HUES64 (cell line): ENCODE measurements around the gene EGFR.

Experiments used
- H3K27ac ChIP-seq: 2 replicates; pipeline ENCODE4 v1.7.0; 2013; ENCODE audit warnings: low read depth, low read length, inconsistent platforms
- H3K27me3 ChIP-seq: 2 replicates; pipeline ENCODE4 v1.6.1; 2013; ENCODE audit warnings: mild to moderate bottlenecking, low read length; ENCODE audit not compliant: insufficient read depth
- H3K36me3 ChIP-seq: 2 replicates; pipeline ENCODE4 v1.6.1; 2013; ENCODE audit warnings: mild to moderate bottlenecking, low read length; ENCODE audit not compliant: insufficient read depth
- H3K4me1 ChIP-seq: 2 replicates; pipeline ENCODE4 v1.6.1; 2013; ENCODE audit warnings: mild to moderate bottlenecking, low read length, moderate library complexity; ENCODE audit not compliant: insufficient read depth
- H3K4me3 ChIP-seq: 2 replicates; pipeline ENCODE4 v1.5.1; 2013; ENCODE audit warnings: mild to moderate bottlenecking, low read length, moderate library complexity
- H3K9ac ChIP-seq: 2 replicates; pipeline ENCODE4 v1.6.1; 2013; ENCODE audit warnings: mild to moderate bottlenecking, low read depth, low read length
- H3K9me3 ChIP-seq: 2 replicates; pipeline ENCODE4 v1.6.1; 2013; ENCODE audit warnings: low read depth, low read length; ENCODE audit not compliant: insufficient read depth
- WGBS: fragments of 150-250, 120-280 bp; methylation state at CpG from one replicate; pipeline ENCODE4 v1.1.7; 2013; ENCODE audit warnings: missing lambda C conversion rate; 5-methylcytosine and 5-hydroxymethylcytosine counted together

Gene EGFR

DNA sequence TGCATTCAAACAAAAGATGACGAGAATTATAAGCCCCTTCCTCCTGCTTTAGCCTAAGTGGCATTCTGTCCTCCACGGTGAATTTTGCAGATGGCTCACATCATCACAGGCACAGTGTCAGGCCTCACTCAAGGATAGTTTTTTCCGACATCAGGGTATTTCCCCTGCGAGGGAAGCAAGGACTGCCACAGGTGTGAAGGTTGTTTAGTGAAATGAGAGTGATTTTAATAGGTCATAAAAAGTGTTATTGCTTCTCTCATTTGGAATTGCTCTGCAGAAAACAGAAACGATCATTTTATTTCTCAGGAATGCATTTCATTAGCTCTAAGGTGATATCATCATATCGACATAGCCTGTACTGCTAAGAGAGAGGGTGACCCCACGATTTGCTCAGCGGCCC, 217.7 kb downstream of the EGFR start:
- H3K27me3 ChIP-seq = no peaks in the 10 kb centered on the region
- H3K4me3 ChIP-seq = no peak overlapping the region
- H3K27ac ChIP-seq = no peak overlapping the region
- H3K9ac ChIP-seq = no peak overlapping the region
- 92% methylated on average over 8 of the region's 8 CpGs for WGBS
- H3K9me3 ChIP-seq = no peaks in the 10 kb centered on the region
- H3K4me1 ChIP-seq = peaks cover 6% of the 10 kb centered on the region; the same call in 1 of the 2 replicates
- H3K36me3 ChIP-seq = no peaks in the 10 kb centered on the region

DNA sequence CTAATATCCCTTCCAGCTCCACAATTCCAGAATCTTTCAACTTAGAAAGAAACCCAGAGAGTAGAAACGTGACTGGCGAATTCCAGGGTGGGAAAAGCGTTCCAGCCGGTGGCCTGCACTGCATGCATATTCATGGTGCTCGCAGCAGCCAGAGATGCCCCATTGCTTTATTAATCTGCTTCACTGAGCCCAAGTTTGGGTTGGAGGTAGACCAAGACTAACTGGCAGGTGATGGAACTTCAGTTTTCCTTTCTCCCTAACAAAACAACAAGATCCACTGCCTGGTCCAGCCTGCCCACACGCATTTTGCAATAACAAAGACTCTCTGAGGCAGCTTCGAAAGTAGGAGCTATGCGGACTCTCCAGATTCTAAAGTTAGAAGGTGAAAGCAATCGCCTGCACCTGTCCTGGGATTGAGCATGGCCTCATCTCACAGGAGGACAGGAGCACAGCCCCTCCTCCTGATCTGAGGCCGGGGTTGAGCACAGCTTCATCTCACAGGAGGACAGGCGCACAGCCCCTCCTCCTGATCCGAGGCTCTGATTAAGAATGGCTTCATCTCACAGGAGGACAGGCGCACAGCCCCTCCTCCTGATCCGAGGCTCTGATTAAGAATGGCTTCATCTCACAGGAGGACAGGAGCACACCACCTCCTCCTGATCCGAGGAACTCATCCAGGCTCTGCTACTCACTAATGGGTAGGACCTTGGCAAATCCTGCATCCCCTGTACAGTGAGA, 218.5 kb downstream of the EGFR start:
- Histone ChIP-seq H3K27ac (no peak overlapping the region), H3K27me3 (no peaks in the 10 kb centered on the region), H3K4me1 (peaks cover 6% of the 10 kb centered on the region; the same call in 1 of the 2 replicates), H3K9ac (no peak overlapping the region), H3K9me3 (no peaks in the 10 kb centered on the region), H3K4me3 (no peak overlapping the region), H3K36me3 (no peaks in the 10 kb centered on the region)
- 78% methylated on average over 15 of the region's 15 CpGs for WGBS

DNA sequence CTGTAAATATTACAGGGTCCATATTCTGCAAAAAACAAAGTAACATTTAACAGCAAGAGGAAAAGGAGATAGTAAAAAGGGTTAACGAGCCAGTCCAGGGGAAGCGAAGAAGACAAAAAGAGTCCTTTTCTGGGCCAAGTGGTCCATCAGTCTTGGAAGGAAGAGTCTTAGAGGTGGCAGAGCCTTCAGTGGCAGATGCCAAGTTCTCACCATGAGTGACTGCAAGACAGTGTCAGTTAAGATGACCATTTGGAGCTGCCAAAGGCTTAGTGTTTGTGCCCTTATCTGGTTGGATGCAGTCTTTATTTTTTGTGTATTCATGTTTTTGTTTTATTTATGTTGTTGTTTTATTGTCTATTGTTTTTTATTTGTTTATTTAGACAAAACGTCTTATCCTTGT, 220.6 kb downstream of the EGFR start:
- H3K27me3 ChIP-seq = no peaks in the 10 kb centered on the region
- no peak overlapping the region for H3K27ac ChIP-seq
- H3K4me3 ChIP-seq = no peak overlapping the region
- H3K9me3 ChIP-seq = no peaks in the 10 kb centered on the region
- H3K9ac ChIP-seq = no peak overlapping the region
- peaks cover 6% of the 10 kb centered on the region; the same call in 1 of the 2 replicates for H3K4me1 ChIP-seq
- no peaks in the 10 kb centered on the region for H3K36me3 ChIP-seq
- WGBS = 94% methylated on average over 3 of the region's 3 CpGs

DNA sequence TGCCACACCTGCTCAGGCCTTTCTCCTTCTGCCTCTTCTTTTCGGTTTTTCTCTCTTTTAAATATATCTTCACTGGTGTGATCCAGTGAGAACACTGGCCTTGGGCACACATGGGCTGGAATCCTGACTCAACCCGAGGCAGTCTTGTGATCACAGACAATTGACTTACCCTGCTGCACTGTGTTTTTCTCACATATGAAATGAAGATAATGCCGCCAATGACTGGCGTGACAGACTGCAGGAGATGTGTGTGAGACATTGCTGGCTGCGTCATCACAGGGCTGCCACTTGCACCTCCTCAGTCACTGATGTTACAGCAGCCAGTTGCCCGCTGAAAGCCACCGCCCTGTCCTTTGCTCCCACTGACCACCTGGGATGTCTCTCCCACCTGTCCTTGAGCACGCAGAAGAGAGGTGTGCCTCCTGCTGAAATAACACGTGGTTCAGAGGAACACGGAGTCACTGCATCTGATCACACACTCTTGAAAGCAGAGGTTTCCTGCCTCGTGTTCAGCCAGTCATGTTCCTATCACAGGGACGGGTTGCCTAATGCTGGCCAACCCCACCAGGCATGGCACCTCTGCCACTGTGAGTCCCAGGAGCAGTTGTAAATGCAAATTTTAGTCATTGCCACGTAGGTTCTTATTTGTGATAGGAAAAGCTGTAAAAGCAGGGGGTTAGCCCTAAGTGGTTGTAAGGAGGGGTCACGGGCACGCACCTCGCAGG, 221.8 kb downstream of the EGFR start:
- peaks cover 6% of the 10 kb centered on the region; the same call in 1 of the 2 replicates for H3K4me1 ChIP-seq
- no peak overlapping the region for H3K4me3 ChIP-seq
- H3K9ac ChIP-seq = no peak overlapping the region
- no peaks in the 10 kb centered on the region for H3K27me3 ChIP-seq
- no peaks in the 10 kb centered on the region for H3K9me3 ChIP-seq
- no peak overlapping the region for H3K27ac ChIP-seq
- WGBS = 95% methylated on average over 16 of the region's 16 CpGs
- no peaks in the 10 kb centered on the region for H3K36me3 ChIP-seq

DNA sequence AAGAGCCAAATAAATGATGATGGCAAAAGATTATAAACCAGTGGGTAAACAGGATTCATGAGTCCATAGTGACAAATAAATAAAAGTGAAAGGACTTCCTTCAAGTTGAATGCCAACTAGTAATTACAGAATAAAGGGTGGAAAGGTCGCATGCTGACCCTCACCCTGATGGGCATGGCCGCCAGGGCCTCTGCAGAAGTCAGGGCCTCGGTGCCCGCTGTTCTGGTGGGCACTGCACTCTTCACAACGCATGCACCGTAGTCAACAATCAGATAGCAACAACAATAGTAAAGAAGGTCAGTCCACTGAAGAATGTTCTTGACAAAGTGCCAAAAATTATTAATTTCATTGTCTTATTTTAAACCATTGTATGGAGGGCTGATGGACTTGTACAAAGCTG, 223.1 kb downstream of the EGFR start:
- no peaks in the 10 kb centered on the region for H3K27me3 ChIP-seq
- no peak overlapping the region for H3K9ac ChIP-seq
- H3K36me3 ChIP-seq = no peaks in the 10 kb centered on the region
- H3K9me3 ChIP-seq = no peaks in the 10 kb centered on the region
- no peak overlapping the region for H3K4me3 ChIP-seq
- H3K27ac ChIP-seq = no peak overlapping the region
- peaks cover 4% of the 10 kb centered on the region; the same call in 1 of the 2 replicates for H3K4me1 ChIP-seq
- 95% methylated on average over 6 of the region's 6 CpGs for WGBS

DNA sequence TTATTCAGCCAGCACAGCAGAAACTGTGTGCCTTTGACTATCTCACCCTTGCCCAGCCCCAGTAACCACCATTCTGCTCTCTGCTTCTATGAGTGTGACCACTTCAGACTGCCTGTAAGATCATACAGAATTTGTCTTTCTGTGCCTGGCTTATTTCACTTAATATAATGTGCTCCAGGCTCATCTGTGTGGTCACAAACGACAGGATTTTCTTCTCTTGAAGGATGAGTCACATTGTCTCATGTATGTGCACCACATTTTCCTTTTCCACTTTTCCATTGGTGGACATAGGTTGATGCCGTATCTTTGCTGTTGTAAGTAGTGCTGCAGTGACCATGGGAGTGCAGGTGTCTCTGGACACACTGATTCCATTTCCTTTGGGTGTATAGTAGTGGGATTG, 223.8 kb downstream of the EGFR start:
- H3K9ac ChIP-seq = no peak overlapping the region
- no peaks in the 10 kb centered on the region for H3K9me3 ChIP-seq
- no peak overlapping the region for H3K27ac ChIP-seq
- H3K27me3 ChIP-seq = no peaks in the 10 kb centered on the region
- H3K4me1 ChIP-seq = no peaks in the 10 kb centered on the region
- no peak overlapping the region for H3K4me3 ChIP-seq
- WGBS = 85% methylated on average over 2 of the region's 2 CpGs
- H3K36me3 ChIP-seq = no peaks in the 10 kb centered on the region

DNA sequence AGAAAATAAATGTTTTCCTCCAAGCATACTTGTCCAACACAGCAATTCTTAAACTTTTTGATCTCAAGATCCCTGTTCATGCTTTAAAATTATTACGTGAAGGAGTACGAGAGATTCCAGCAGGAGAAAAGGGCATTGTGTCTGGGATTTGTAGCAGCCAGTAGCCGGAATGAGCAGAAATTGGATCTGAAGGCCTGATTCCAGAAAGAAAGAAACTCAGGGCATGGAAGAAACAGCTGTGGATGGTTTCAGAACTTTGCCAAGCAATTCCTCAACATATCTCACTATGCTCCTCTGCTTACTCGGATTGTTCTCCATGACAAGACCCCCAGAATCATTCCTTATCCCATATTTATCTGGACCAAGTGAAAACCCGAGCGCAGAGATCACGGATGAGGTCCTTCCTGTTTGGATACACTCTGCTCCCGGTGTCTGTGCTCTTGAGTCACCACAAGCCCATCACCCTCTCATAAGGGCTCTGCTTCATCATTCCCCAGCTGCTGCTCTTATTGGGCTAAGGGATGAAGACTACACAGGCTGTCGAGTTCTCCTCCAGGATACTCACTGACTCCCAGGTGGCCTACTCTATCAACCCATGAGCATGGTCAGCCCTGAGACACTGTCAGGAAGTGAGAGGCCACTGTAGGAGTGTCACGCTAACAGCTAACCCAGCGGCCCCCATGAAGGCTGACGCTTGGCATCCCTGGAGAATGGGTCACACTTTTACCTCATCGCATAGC, 225.4 kb downstream of the EGFR start:
- Histone ChIP-seq H3K36me3 (no peaks in the 10 kb centered on the region), H3K4me3 (no peak overlapping the region), H3K9me3 (no peaks in the 10 kb centered on the region), H3K9ac (no peak overlapping the region), H3K4me1 (no peaks in the 10 kb centered on the region), H3K27ac (no peak overlapping the region), H3K27me3 (no peaks in the 10 kb centered on the region)
- 94% methylated on average over 13 of the region's 13 CpGs for WGBS

DNA sequence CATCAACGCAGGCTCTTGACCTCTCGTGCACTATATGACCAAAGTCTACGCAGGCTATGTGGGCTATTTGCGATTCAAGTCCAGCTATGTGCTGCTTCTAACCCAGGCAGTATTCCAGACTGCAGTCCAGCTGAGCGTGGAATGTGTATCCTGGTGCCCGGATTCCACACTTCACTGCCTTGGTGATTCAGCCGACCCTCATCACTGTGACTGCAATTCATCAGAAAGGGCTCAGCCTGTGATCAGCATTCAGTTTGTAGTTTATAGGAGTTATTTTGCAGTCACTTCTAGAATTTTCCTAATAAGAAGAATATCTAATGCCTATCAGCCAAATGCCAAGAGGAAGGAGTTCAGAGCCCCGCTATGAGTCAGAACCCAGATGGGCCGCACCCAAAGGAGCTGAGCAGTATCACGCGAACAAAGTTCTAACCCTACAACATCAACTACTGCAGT, 226.5 kb downstream of the EGFR start:
- Histone ChIP-seq H3K4me3 (no peak overlapping the region), H3K36me3 (no peaks in the 10 kb centered on the region), H3K27me3 (no peaks in the 10 kb centered on the region), H3K9ac (no peak overlapping the region), H3K4me1 (no peaks in the 10 kb centered on the region), H3K27ac (no peak overlapping the region), H3K9me3 (no peaks in the 10 kb centered on the region)
- 94% methylated on average over 11 of the region's 11 CpGs for WGBS

DNA sequence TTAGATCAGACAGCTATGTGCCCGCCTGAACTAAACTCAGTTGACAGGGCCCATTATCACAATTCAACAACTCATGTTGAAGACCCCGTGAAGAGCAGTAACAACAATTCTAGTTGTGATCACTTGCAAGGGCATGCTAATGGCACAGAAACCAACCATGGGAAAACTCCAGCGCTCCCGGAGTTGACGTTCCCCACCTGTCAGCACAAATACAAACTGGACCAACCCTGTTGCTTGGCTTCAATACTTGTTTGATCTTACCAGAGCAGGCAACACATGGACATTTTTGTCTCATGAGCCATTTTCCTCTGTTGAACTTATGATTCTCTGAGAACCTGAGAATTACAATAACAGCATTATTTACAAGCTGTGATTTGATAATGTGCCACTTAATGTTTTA, 227.4 kb downstream of the EGFR start:
- 95% methylated on average over 5 of the region's 5 CpGs for WGBS
- H3K27ac ChIP-seq = no peak overlapping the region
- no peak overlapping the region for H3K4me3 ChIP-seq
- no peaks in the 10 kb centered on the region for H3K4me1 ChIP-seq
- H3K27me3 ChIP-seq = no peaks in the 10 kb centered on the region
- H3K9me3 ChIP-seq = no peaks in the 10 kb centered on the region
- H3K36me3 ChIP-seq = no peaks in the 10 kb centered on the region
- no peak overlapping the region for H3K9ac ChIP-seq

DNA sequence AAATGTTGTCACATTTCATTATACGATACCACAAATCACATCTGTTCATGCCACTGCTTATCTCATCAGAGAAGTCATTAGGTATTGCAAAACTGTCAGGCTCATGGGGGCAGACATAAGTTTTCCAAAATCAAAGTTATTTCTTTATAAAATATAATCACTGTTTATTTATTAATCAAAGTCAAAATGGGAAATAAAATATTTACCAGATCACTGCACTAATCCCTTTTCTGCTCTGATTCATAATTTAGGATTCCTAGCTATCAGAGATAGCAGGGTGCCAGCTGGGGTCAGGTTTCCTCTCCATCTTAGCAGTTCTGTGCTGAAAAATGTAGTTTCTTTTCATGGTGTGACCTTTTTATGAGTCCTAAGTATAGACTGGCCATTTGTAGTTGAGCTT, 228.6 kb downstream of the EGFR start:
- Histone ChIP-seq H3K27me3 (peaks cover 5% of the 10 kb centered on the region; the same call in 1 of the 2 replicates), H3K4me3 (no peak overlapping the region), H3K27ac (no peak overlapping the region), H3K9ac (no peak overlapping the region), H3K36me3 (no peaks in the 10 kb centered on the region), H3K9me3 (no peaks in the 10 kb centered on the region), H3K4me1 (no peaks in the 10 kb centered on the region)
- WGBS = 93% methylated on average over 1 of the region's 1 CpG

DNA sequence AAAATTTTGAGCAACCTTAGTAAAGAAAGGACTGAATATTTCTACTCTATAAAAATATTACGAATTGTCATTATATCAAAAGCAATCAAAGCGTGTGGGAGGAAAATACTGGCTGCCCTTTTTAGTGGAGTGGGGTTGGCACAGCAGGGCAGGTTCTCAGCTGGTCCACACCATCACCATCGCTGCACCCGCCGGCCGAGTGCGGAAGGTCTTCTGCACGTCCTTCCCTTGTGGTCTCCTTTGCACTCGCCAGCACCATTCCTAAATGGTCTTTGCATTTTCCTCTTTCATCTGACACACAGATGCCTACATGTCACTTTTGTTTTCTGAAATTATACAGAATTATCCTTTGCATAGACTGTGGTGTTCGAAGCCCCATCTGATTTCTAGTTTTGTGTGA, 229.7 kb downstream of the EGFR start:
- no peak overlapping the region for H3K27ac ChIP-seq
- WGBS = 99% methylated on average over 10 of the region's 10 CpGs
- no peaks in the 10 kb centered on the region for H3K4me1 ChIP-seq
- no peak overlapping the region for H3K9ac ChIP-seq
- H3K9me3 ChIP-seq = no peaks in the 10 kb centered on the region
- no peak overlapping the region for H3K4me3 ChIP-seq
- H3K36me3 ChIP-seq = no peaks in the 10 kb centered on the region
- peaks cover 16% of the 10 kb centered on the region for H3K27me3 ChIP-seq
